Fibroblast of lung (primary cell): ENCODE measurements around the gene CPEB2. TPM values are rescaled to one million over a fixed set of nuclear protein-coding genes. Genes with fewer than 3 reads are reported as not detected.

Source experiments
- DNase-seq, 2 donors: peaks; one replicate each; pipeline versions ENCODE4 v3.0.0 to v3.0.0-alpha.2; 2010; ENCODE audit warnings: low read depth in 2 of 2
- H2AFZ ChIP-seq: 2 replicates; pipeline ENCODE4 v1.5.1; 2012; ENCODE audit warnings: low read length, control low read depth, inconsistent platforms
- H3K27ac ChIP-seq: 2 replicates; pipeline ENCODE4 v1.5.1; 2011; ENCODE audit warnings: low read length, control low read depth; ENCODE audit not compliant: insufficient read depth
- H3K27me3 ChIP-seq: 2 replicates; pipeline ENCODE4 v1.5.1; 2011; ENCODE audit warnings: mild to moderate bottlenecking, low read length; ENCODE audit not compliant: control insufficient read depth, insufficient read depth
- H3K36me3 ChIP-seq: 2 replicates; pipeline ENCODE4 v1.5.1; 2011; ENCODE audit warnings: low read length; ENCODE audit not compliant: control insufficient read depth, insufficient read depth
- H3K4me1 ChIP-seq: 2 replicates; pipeline ENCODE4 v1.5.1; 2011; ENCODE audit warnings: low read length; ENCODE audit not compliant: control insufficient read depth, insufficient read depth; ENCODE audit errors: extremely low read depth
- H3K4me2 ChIP-seq: 2 replicates; pipeline ENCODE4 v1.5.1; 2011; ENCODE audit warnings: low read length, control low read depth; ENCODE audit not compliant: insufficient read depth; ENCODE audit errors: extremely low read depth
- H3K4me3 ChIP-seq, 4 experiments: fragments of 200-600 bp in 1 of 4; sonication (generic) in 1 of 4; replicated peaks in 1 of 4; 2 replicates each; pipeline ENCODE4 v1.5.1; 2011 to 2016; ENCODE audit warnings: low read length in 4 of 4, low read depth in 3 of 4, mild to moderate bottlenecking in 3 of 4, control low read depth in 2 of 4, inconsistent platforms in 1 of 4, mixed read lengths in 1 of 4; ENCODE audit not compliant: insufficient read depth in 1 of 4; ENCODE audit errors: control extremely low read depth in 1 of 4
- H3K79me2 ChIP-seq: 2 replicates; pipeline ENCODE4 v1.5.1; 2012; ENCODE audit warnings: mild to moderate bottlenecking, low read length, inconsistent platforms; ENCODE audit not compliant: control insufficient read depth, insufficient read depth
- H3K9ac ChIP-seq: 2 replicates; pipeline ENCODE4 v1.5.1; 2011; ENCODE audit warnings: mild to moderate bottlenecking, low read length, control low read depth; ENCODE audit not compliant: insufficient read depth
- H3K9me3 ChIP-seq: 2 replicates; pipeline ENCODE4 v1.5.1; 2012; ENCODE audit warnings: low read depth, low read length; ENCODE audit not compliant: control insufficient read depth, insufficient read depth
- H4K20me1 ChIP-seq: 2 replicates; pipeline ENCODE4 v1.5.1; 2011; ENCODE audit warnings: low read length; ENCODE audit not compliant: control insufficient read depth, insufficient read depth; ENCODE audit errors: extremely low read depth
- EZH2 ChIP-seq: IDR thresholded peaks from 2 replicates; pipeline ENCODE4 v1.5.1; 2012; ENCODE audit warnings: low read length, control low read depth, mild to moderate bottlenecking; ENCODE audit errors: missing control alignments
- polyA plus RNA-seq, 2 donors: library from polyadenylated mRNA; depleted of rRNA in 1 of 2; stranded (reverse) in 1 of 2; unstranded in 1 of 2; fragments of >200 nt; gene quantifications; 2 replicates each; pipeline ENCODE4 v1.2.1, GENCODE V29; 2011 to 2012; ENCODE audit warnings: missing spikeins in 1 of 2
- total RNA-seq: library from RNA; depleted of rRNA; stranded (reverse); fragments of >200 nt; gene quantifications from 2 replicates; pipeline ENCODE4 v1.2.1, GENCODE V29; 2014
- TF ChIP-seq, protein P1 (sequence below), 2 donors: IDR thresholded peaks in 1 of 2; conservative IDR thresholded peaks in 1 of 2; 1 replicate in 1 of 2; 2 replicates in 1 of 2; pipeline ENCODE4 v1.5.1; 2011 to 2012; ENCODE audit warnings: low read length in 2 of 2, control low read depth in 1 of 2, inconsistent platforms in 1 of 2, low read depth in 1 of 2, mild to moderate bottlenecking in 1 of 2

Gene CPEB2
- total and polyA plus RNA-seq, 2 donors (not counting 1 experiment from before 2014, with no cell fraction given): 18.6 to 19.0 TPM

DNA sequence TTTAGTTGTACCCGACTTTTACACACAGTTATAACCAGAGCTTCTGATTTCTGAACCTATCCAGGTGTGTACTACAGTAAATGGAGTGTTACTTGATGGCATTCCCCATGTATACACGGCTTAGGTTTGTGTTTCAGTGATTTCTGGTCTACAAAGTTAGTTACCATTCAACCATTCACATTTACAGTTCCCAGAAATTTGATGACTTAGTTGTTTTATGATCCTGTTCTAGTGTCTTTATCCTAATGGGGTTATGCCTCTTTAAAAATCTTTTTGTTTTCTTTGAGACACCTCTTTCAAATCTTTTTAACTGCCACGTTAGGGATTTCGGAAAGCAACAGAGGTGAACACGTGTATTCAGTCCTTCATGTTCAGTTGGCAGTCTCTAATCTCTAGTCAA lies 23.4 kb downstream of the CPEB2 start:
- Histone ChIP-seq H3K79me2 (peaks cover 80% of the 10 kb centered on the region), H4K20me1 (peaks cover 2% of the 10 kb centered on the region)

DNA sequence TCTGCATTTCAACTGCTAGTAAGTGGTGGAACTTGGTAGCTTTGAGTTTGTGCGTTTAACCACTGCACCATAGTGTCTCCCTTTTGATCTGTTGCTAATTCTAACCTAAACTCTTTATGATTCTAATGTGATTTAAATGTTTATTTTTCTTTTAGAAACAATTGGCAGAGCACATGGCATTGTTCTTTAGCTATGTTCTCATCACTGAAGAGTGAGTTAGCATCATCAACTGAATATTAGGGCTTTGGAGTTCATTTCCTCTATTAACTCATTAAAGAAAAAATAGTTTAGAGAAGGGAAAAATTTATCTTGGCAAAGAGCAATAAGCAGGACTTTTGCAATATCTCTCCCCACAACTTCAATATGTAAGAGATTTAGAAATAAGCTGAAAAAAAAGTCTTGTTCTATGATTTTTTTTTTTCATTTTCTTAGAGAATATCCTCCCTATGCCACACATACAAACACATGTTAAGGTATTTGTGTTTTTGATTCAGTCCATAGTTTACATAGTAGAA lies 25.7 kb downstream of the CPEB2 start:
- H3K27ac ChIP-seq: no peak overlapping the region
- peaks cover 7% of the 10 kb centered on the region for H3K4me1 ChIP-seq
- peaks cover 2% of the 10 kb centered on the region for H4K20me1 ChIP-seq
- H3K4me2 ChIP-seq: no peak overlapping the region
- no peak overlapping the region for H3K9ac ChIP-seq
- H2AFZ ChIP-seq: no peak overlapping the region
- peaks cover 78% of the 10 kb centered on the region for H3K79me2 ChIP-seq
- H3K9me3 ChIP-seq: no peaks in the 10 kb centered on the region
- H3K36me3 ChIP-seq: peaks cover 4% of the 10 kb centered on the region
- no peak overlapping the region for H3K4me3 ChIP-seq
- TF ChIP-seq, protein P1, sequence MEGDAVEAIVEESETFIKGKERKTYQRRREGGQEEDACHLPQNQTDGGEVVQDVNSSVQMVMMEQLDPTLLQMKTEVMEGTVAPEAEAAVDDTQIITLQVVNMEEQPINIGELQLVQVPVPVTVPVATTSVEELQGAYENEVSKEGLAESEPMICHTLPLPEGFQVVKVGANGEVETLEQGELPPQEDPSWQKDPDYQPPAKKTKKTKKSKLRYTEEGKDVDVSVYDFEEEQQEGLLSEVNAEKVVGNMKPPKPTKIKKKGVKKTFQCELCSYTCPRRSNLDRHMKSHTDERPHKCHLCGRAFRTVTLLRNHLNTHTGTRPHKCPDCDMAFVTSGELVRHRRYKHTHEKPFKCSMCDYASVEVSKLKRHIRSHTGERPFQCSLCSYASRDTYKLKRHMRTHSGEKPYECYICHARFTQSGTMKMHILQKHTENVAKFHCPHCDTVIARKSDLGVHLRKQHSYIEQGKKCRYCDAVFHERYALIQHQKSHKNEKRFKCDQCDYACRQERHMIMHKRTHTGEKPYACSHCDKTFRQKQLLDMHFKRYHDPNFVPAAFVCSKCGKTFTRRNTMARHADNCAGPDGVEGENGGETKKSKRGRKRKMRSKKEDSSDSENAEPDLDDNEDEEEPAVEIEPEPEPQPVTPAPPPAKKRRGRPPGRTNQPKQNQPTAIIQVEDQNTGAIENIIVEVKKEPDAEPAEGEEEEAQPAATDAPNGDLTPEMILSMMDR (conservative IDR thresholded peaks at IDR 0.05 in 1 of 2, IDR thresholded peaks at IDR 0.05 in 1 of 2; ENCODE audit: low read depth in 1 of 2, low read length in 2 of 2): no peak
- no peak for TF ChIP-seq EZH2
- DNase-seq: peak in 1 of 2 donors; percentile 75
- H3K27me3 ChIP-seq: no peaks in the 10 kb centered on the region

More for the DNA sequence above, 23.4 kb downstream of the CPEB2 start:
- TF ChIP-seq, protein P1 (conservative IDR thresholded peaks at IDR 0.05 in 1 of 2, IDR thresholded peaks at IDR 0.05 in 1 of 2; ENCODE audit: low read depth in 1 of 2, low read length in 2 of 2): no peak
- TF ChIP-seq EZH2: no peak
- Histone ChIP-seq H3K9ac (no peak overlapping the region), H3K4me3 (no peak overlapping the region), H3K36me3 (peaks cover 6% of the 10 kb centered on the region), H3K9me3 (no peaks in the 10 kb centered on the region), H3K4me1 (peaks cover 1% of the 10 kb centered on the region), H3K4me2 (no peak overlapping the region), H2AFZ (no peak overlapping the region), H3K27me3 (no peaks in the 10 kb centered on the region), H3K27ac (no peak overlapping the region)
- no peak for DNase-seq

DNA sequence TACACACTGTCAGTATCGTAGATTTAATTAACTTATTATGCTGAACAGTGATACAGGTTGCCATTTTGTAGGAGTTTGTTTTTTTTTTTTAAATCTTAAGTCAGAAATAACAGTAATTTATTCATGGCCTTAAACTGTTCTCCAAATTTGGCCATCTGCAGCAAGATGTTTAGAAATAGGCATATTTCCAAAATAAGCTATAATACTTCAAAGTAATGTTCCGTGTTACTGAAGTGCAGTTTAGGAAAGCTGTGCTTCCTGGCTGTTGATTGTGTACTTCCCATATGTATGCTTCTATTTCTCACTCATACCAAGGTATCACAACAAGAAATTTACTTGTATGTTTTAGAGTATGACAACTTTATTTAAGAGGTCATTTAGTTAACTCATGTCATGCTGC lies 28.9 kb downstream of the CPEB2 start:
- Histone ChIP-seq H3K36me3 (peaks cover 9% of the 10 kb centered on the region), H3K4me1 (peaks cover 7% of the 10 kb centered on the region), H3K79me2 (peaks cover 86% of the 10 kb centered on the region)

More for the DNA sequence above, 28.9 kb downstream of the CPEB2 start:
- no peaks in the 10 kb centered on the region for H3K27me3 ChIP-seq
- DNase-seq: peak; percentile 41 to 68
- H3K9me3 ChIP-seq: no peaks in the 10 kb centered on the region
- H3K4me3 ChIP-seq: no peak overlapping the region
- H3K27ac ChIP-seq: no peak overlapping the region
- H2AFZ ChIP-seq: no peak overlapping the region
- TF ChIP-seq EZH2: no peak
- TF ChIP-seq, protein P1 (conservative IDR thresholded peaks at IDR 0.05 in 1 of 2, IDR thresholded peaks at IDR 0.05 in 1 of 2; ENCODE audit: low read depth in 1 of 2, low read length in 2 of 2): no peak
- peaks cover 2% of the 10 kb centered on the region for H4K20me1 ChIP-seq
- no peak overlapping the region for H3K9ac ChIP-seq
- no peak overlapping the region for H3K4me2 ChIP-seq
